ENCODE data around the gene CRACR2B. TPM values are rescaled to one million over a fixed set of nuclear protein-coding genes. Genes with fewer than 3 reads are reported as not detected.

CRACR2B gene
- polyA plus RNA-seq, 3 donors: 1.0 to 11.0 (median 1.4) TPM

DNA sequence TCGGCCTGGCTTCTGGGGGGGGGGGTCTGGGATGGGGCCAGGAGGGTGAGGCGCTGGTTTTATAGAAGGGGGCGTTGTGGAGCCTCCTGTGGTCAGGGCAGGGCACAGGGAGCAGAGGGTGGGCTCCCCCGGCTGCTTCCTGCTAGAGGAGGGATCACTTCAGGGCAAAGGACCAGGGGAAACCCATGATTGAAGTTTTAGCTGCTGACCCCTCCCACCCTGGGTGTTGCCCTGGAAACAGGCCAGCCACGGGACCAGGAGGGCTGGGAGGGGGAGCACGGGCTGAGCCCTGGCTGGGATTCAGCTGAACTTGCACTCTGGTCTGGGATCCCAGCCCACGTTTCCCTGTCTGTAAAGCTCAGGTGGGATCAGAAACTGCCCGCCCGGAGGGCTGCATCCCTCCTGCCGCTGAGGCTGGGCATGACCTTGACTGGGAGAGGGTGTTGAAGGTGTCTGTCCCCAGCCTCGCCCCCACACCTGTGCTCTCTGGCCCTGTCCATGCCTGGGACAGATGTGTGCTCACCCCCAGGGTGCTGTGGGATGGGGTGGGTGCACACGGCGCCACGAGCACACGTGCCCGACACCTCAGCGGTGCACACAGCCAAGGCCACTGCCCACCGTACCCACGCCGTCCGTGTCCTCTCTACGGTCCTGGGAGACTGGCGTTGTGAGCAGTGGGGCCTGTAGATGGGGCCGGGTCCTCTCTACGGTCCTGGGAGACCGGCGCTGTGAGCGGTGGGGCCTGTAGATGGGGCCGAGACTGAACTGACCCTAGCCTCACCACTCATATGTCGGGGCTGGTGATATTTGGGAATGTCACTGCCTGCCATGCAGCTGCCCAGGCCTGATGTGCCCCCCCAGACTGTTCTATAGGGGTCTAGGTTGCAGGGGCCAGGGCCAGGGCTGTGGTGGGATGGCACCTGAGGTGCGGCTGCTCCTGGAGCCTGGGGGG is 17.2 kb downstream of the CRACR2B start:
- peaks cover 23% of the 10 kb centered on the region for H3K79me2 ChIP-seq (ENCODE audit: insufficient read depth, low read length)
- H3K4me1 ChIP-seq (ENCODE audit: control insufficient read depth in 1 of 2, insufficient read depth in 2 of 2, low read length in 2 of 2): peaks cover 52 to 81% of the 10 kb centered on the region in 2 donors
- peaks cover 4 to 6% of the 10 kb centered on the region in 2 donors for H3K36me3 ChIP-seq (replicated peaks in 1 of 2; ENCODE audit: control insufficient read depth in 1 of 2, insufficient read depth in 2 of 2, low read length in 2 of 2)
- H3K4me2 ChIP-seq (replicated peaks; ENCODE audit: extremely low read depth, low read length, poor library complexity, severe bottlenecking): peak overlapping the region; percentile 88
- TF ChIP-seq, protein P1, sequence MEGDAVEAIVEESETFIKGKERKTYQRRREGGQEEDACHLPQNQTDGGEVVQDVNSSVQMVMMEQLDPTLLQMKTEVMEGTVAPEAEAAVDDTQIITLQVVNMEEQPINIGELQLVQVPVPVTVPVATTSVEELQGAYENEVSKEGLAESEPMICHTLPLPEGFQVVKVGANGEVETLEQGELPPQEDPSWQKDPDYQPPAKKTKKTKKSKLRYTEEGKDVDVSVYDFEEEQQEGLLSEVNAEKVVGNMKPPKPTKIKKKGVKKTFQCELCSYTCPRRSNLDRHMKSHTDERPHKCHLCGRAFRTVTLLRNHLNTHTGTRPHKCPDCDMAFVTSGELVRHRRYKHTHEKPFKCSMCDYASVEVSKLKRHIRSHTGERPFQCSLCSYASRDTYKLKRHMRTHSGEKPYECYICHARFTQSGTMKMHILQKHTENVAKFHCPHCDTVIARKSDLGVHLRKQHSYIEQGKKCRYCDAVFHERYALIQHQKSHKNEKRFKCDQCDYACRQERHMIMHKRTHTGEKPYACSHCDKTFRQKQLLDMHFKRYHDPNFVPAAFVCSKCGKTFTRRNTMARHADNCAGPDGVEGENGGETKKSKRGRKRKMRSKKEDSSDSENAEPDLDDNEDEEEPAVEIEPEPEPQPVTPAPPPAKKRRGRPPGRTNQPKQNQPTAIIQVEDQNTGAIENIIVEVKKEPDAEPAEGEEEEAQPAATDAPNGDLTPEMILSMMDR (IDR thresholded peaks at IDR 0.05): no peak
- peak overlapping the region; percentile 95 for H3K9ac ChIP-seq (ENCODE audit: insufficient read depth, low read length, poor library complexity, severe bottlenecking)
- peak overlapping the region in 2 of 3 experiments; percentile 92 to 94 for H3K4me3 ChIP-seq (replicated peaks in 1 of 3; ENCODE audit: low read depth in 2 of 3, low read length in 3 of 3)
- peaks cover 6 to 14% of the 10 kb centered on the region in 2 donors for H3K27me3 ChIP-seq (ENCODE audit: control insufficient read depth in 2 of 2, insufficient read depth in 2 of 2, low read length in 2 of 2)
- Mint-ChIP-seq H3K9me3 (peaks cover 0 to 3% (median 0%) of the 10 kb centered on the region in 7 donors), H3K27ac (peak overlapping the region; percentile 57 to 88 (median 78)), H3K36me3 (peaks cover 9 to 10% of the 10 kb centered on the region in 2 donors), H3K27me3 (ENCODE audit: low read depth in 3 of 3) (peaks cover 10 to 31% (median 20%) of the 10 kb centered on the region in 3 donors), H3K4me3 (peak overlapping the region; percentile 74 to 81), H3K4me1 (peaks cover 49% of the 10 kb centered on the region)
- peak; percentile 65 to 83 (median 80) for DNase-seq
- WGBS (ENCODE audit: insufficient coverage): 43% methylated on average over 14 of the region's 31 CpGs
- H2AFZ ChIP-seq (ENCODE audit: insufficient read depth, low read depth, low read length, poor library complexity, severe bottlenecking): no peak overlapping the region
- H3K27ac ChIP-seq (ENCODE audit: low read depth in 1 of 2, low read length in 2 of 2): peak overlapping the region in 1 of 2 donors; percentile 93
- peaks cover 69% of the 10 kb centered on the region for H4K20me1 ChIP-seq (ENCODE audit: insufficient read depth, low read length)
- intact Hi-C loops (cut with micrococcal nuclease): loop anchor here (5.0 kb wide), 3 partner anchors 38 to 82 kb away; partner anchors contain the start of genes AP2A2 (in 1 of the 2), PIDD1 (in 1 of the 2) and RPLP2 (in 1 of the 2)
- H3K9me3 ChIP-seq (replicated peaks in 1 of 2; ENCODE audit: control insufficient read depth in 1 of 2, insufficient read depth in 1 of 2, low read length in 2 of 2): no peaks in the 10 kb centered on the region

DNA sequence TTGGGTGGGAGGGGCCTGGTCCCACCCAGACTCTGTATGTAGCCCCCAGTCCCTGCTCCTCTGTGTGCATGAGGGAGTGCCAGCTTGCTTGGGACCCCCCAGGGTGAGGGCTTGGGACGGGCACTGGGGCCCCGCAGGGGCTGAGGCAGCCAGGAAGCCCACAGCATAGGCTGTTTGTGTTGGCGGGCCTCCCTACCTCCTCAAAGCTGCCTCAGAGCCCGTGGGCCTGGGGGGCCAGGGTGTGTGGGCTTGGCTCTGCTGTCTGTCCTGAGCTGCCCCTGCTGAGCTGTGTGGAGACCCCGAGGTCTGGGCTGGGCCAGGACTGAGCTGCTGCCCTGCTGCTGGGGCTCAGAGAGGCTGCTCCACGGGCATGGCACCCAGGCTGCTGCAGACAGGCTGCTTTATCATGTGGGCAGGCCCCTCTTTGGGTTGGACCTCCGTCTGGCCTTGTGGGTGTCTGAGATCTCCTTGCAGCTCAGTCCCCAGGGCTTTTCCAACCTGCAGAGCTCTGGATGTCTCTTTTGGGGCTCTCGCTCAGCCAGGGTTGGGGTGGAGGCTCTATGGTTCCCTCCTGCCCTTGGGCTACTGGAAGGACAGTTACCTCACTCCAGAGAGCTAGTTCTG is 18.3 kb downstream of the CRACR2B start:
- no peak for DNase-seq
- intact Hi-C loops (cut with micrococcal nuclease): loop anchor here (5.0 kb wide), 2 partner anchors 71 to 81 kb away; partner anchors contain the start of gene AP2A2 (in 1 of the 2)
- Histone ChIP-seq H2AFZ (ENCODE audit: insufficient read depth, low read depth, low read length, poor library complexity, severe bottlenecking) (no peak overlapping the region), H3K9ac (ENCODE audit: insufficient read depth, low read length, poor library complexity, severe bottlenecking) (no peak overlapping the region), H3K36me3 (replicated peaks in 1 of 2; ENCODE audit: control insufficient read depth in 1 of 2, insufficient read depth in 2 of 2, low read length in 2 of 2) (no peaks in the 10 kb centered on the region), H3K9me3 (replicated peaks in 1 of 2; ENCODE audit: control insufficient read depth in 1 of 2, insufficient read depth in 1 of 2, low read length in 2 of 2) (no peaks in the 10 kb centered on the region), H3K4me3 (replicated peaks in 1 of 3; ENCODE audit: low read depth in 2 of 3, low read length in 3 of 3) (no peak overlapping the region), H3K4me2 (replicated peaks; ENCODE audit: extremely low read depth, low read length, poor library complexity, severe bottlenecking) (no peak overlapping the region), H3K27me3 (ENCODE audit: control insufficient read depth in 2 of 2, insufficient read depth in 2 of 2, low read length in 2 of 2) (peaks cover 6 to 24% of the 10 kb centered on the region in 2 donors), H3K79me2 (ENCODE audit: insufficient read depth, low read length) (peaks cover 13% of the 10 kb centered on the region), H3K4me1 (ENCODE audit: control insufficient read depth in 1 of 2, insufficient read depth in 2 of 2, low read length in 2 of 2) (peaks cover 47 to 71% of the 10 kb centered on the region in 2 donors), H3K27ac (ENCODE audit: low read depth in 1 of 2, low read length in 2 of 2) (no peak overlapping the region), H4K20me1 (ENCODE audit: insufficient read depth, low read length) (peaks cover 69% of the 10 kb centered on the region)
- Mint-ChIP-seq H3K4me1 (peaks cover 39% of the 10 kb centered on the region), H3K27ac (peak overlapping the region in 2 of 7 donors; percentile 30 to 41), H3K4me3 (no peak overlapping the region), H3K27me3 (ENCODE audit: low read depth in 3 of 3) (peaks cover 10 to 41% (median 28%) of the 10 kb centered on the region in 3 donors), H3K9me3 (peaks cover 0 to 3% (median 0%) of the 10 kb centered on the region in 7 donors), H3K36me3 (peaks cover 2 to 3% of the 10 kb centered on the region in 2 donors)
- TF ChIP-seq, protein P1 (IDR thresholded peaks at IDR 0.05): no peak
- WGBS (ENCODE audit: insufficient coverage): 48% methylated on average over 8 of the region's 8 CpGs
